ENCODE data around the gene EWSR1.

Gene EWSR1

DNA sequence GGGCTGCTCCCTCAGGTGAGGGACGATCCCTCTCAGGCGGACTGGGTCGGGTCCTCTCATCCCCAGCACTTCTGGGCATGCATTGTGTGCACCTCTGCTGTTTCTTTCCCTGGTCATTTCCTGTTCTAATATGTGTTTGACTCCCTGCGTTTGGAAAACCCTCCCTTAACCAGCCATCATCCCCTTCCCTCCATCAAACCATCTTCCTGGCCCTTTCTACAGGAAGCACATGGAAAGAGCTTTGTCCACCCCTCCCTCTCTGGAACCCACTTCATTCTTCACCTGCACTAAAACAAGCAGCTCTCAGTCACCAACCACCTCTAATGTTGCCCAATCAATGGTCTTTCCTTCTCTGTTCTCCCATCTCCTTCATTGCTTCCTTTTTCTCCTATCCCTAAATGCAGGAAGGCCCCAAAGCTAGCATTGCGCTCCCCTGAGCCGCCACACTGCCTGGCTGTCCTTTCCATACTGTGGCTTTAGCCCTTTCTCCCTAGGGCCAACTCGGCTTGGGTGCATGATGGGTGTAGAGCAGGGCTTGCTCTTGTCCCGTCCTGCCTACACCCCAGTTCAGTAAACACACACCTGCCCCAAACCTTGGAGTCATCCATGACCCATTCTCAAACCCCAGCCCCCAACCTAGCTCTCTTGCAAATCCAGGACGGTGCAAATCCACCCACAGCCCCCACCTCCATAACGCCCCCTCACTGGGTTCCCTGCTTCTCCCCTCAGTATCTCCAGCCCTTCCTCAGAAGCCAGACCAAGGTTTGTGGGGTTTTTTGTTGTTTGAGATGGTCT is 32.9 kb downstream of the EWSR1 start:
- Histone ChIP-seq H3K23ac (ENCODE audit: low read length) (no peak overlapping the region), H3K79me1 (ENCODE audit: low read length) (no peaks in the 10 kb centered on the region), H2BK12ac (ENCODE audit: low read length) (no peak overlapping the region), H3K9ac (ENCODE audit: low read length) (no peak overlapping the region), H4K12ac (ENCODE audit: low read depth, low read length) (no peak overlapping the region), H3K4me3 (ENCODE audit: low read depth, low read length) (no peak overlapping the region), H3K27ac (ENCODE audit: low read depth, low read length) (no peak overlapping the region), H3K4ac (ENCODE audit: low read depth, low read length) (no peak overlapping the region), H3K36me3 (ENCODE audit: control insufficient read depth in 1 of 2, insufficient read depth in 2 of 2, low read length in 2 of 2) (peaks cover 44 to 50% of the 10 kb centered on the region in 2 experiments), H4K91ac (ENCODE audit: low read depth, low read length) (no peak overlapping the region), H2BK5ac (ENCODE audit: low read depth, low read length, poor library complexity) (no peak overlapping the region), H3K27me3 (ENCODE audit: insufficient read depth, low read length) (no peaks in the 10 kb centered on the region), H3K79me2 (ENCODE audit: control insufficient read depth, insufficient read depth, low read length, poor library complexity) (no peaks in the 10 kb centered on the region), H3K14ac (ENCODE audit: low read length) (no peak overlapping the region), H3K4me2 (ENCODE audit: low read length) (no peak overlapping the region), H4K8ac (ENCODE audit: low read depth, low read length) (no peak overlapping the region), H2AK5ac (ENCODE audit: low read length) (no peak overlapping the region), H3K4me1 (ENCODE audit: control insufficient read depth in 1 of 2, insufficient read depth in 2 of 2, low read length in 2 of 2) (peaks cover 2 to 5% of the 10 kb centered on the region in 2 experiments), H3K18ac (ENCODE audit: low read length) (no peak overlapping the region), H2BK120ac (ENCODE audit: insufficient read depth, low read length, poor library complexity) (no peak overlapping the region), H2AFZ (ENCODE audit: insufficient read depth, low read length, poor library complexity) (no peak overlapping the region), H3K9me3 (ENCODE audit: insufficient read depth, low read depth, low read length) (no peaks in the 10 kb centered on the region)
- no CpG with 5 or more reads among the region's 10 CpGs for WGBS (ENCODE audit: extremely low coverage, insufficient coverage, insufficient read length)
- no peak for DNase-seq

DNA sequence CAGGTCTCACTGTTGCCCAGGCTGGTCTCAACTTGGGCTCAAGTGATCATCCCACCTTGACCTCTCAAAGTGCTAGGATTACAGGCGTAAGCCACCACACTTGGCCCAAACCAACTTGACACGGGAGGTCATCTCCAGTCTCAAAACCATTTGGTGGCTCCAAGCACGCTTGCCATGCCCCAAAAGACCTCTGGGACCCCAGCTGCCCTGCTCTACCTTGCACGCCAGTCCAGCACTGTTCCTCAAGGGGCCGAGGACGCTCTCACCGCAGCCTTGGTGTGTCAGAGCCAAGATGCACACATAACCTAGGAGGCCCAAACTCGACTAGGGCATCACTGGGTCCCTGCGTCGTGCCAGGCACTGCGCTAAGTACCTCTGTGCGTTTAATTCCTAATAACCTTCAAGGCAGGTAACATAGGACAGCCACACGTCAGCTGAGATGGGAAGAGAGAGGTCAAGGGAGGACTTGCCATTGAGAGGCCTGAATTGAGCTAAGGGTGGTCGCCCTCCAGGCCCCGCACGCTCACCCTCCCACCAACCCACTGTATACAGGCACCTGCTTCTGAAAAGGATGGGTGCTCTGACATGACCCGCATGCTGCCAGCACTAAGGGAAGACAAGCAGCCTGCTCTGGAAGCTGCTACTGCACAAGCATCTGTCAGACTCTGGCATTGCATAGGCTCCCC is 33.8 kb downstream of the EWSR1 start:
- no peak overlapping the region for H3K4me2 ChIP-seq (ENCODE audit: low read length)
- peaks cover 37 to 42% of the 10 kb centered on the region in 2 experiments for H3K36me3 ChIP-seq (ENCODE audit: control insufficient read depth in 1 of 2, insufficient read depth in 2 of 2, low read length in 2 of 2)
- H3K27me3 ChIP-seq (ENCODE audit: insufficient read depth, low read length), result no peaks in the 10 kb centered on the region
- peaks cover 5% of the 10 kb centered on the region for H3K79me1 ChIP-seq (ENCODE audit: low read length)
- peaks cover 2 to 5% of the 10 kb centered on the region in 2 experiments for H3K4me1 ChIP-seq (ENCODE audit: control insufficient read depth in 1 of 2, insufficient read depth in 2 of 2, low read length in 2 of 2)
- no peak overlapping the region for H3K4me3 ChIP-seq (ENCODE audit: low read depth, low read length)
- H4K8ac ChIP-seq (ENCODE audit: low read depth, low read length), result no peak overlapping the region
- H3K9me3 ChIP-seq (ENCODE audit: insufficient read depth, low read depth, low read length), result no peaks in the 10 kb centered on the region
- WGBS (ENCODE audit: extremely low coverage, insufficient coverage, insufficient read length), result no CpG with 5 or more reads among the region's 17 CpGs
- no peak overlapping the region for H2BK120ac ChIP-seq (ENCODE audit: insufficient read depth, low read length, poor library complexity)
- no peak overlapping the region for H2BK12ac ChIP-seq (ENCODE audit: low read length)
- H2AK5ac ChIP-seq (ENCODE audit: low read length), result no peak overlapping the region
- H4K91ac ChIP-seq (ENCODE audit: low read depth, low read length), result no peak overlapping the region
- H4K12ac ChIP-seq (ENCODE audit: low read depth, low read length), result no peak overlapping the region
- H3K27ac ChIP-seq (ENCODE audit: low read depth, low read length), result no peak overlapping the region
- H3K9ac ChIP-seq (ENCODE audit: low read length), result no peak overlapping the region
- no peak overlapping the region for H3K4ac ChIP-seq (ENCODE audit: low read depth, low read length)
- no peaks in the 10 kb centered on the region for H3K79me2 ChIP-seq (ENCODE audit: control insufficient read depth, insufficient read depth, low read length, poor library complexity)
- H3K23ac ChIP-seq (ENCODE audit: low read length), result no peak overlapping the region
- no peak overlapping the region for H2BK5ac ChIP-seq (ENCODE audit: low read depth, low read length, poor library complexity)
- H3K18ac ChIP-seq (ENCODE audit: low read length), result no peak overlapping the region
- H2AFZ ChIP-seq (ENCODE audit: insufficient read depth, low read length, poor library complexity), result no peak overlapping the region
- no peak for DNase-seq
- H3K14ac ChIP-seq (ENCODE audit: low read length), result no peak overlapping the region

DNA sequence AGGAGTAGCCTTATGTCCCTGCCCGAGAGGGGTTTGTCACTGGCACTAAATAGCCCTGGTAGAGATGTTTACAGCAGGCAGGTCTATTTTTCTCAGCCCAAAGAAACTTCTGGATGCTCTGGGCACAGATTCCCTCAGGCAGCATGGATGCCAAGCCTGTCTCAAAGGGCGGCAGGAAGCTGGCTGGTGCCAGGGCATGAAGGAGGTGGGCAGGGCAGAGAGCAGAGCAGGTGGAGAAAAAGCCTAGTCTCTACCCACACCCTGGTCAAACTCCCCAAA is 34.3 kb downstream of the EWSR1 start:
- H4K91ac ChIP-seq (ENCODE audit: low read depth, low read length), result no peak overlapping the region
- no CpG with 5 or more reads among the region's 2 CpGs for WGBS (ENCODE audit: extremely low coverage, insufficient coverage, insufficient read length)
- H3K23ac ChIP-seq (ENCODE audit: low read length), result no peak overlapping the region
- no peak for DNase-seq
- no peak overlapping the region for H2BK120ac ChIP-seq (ENCODE audit: insufficient read depth, low read length, poor library complexity)
- H2AFZ ChIP-seq (ENCODE audit: insufficient read depth, low read length, poor library complexity), result no peak overlapping the region
- no peaks in the 10 kb centered on the region for H3K27me3 ChIP-seq (ENCODE audit: insufficient read depth, low read length)
- H3K27ac ChIP-seq (ENCODE audit: low read depth, low read length), result no peak overlapping the region
- no peak overlapping the region for H3K4me3 ChIP-seq (ENCODE audit: low read depth, low read length)
- no peak overlapping the region for H4K12ac ChIP-seq (ENCODE audit: low read depth, low read length)
- no peak overlapping the region for H2AK5ac ChIP-seq (ENCODE audit: low read length)
- H3K18ac ChIP-seq (ENCODE audit: low read length), result no peak overlapping the region
- H2BK12ac ChIP-seq (ENCODE audit: low read length), result no peak overlapping the region
- H3K4me1 ChIP-seq (ENCODE audit: control insufficient read depth in 1 of 2, insufficient read depth in 2 of 2, low read length in 2 of 2), result peaks cover 2 to 5% of the 10 kb centered on the region in 2 experiments
- H3K36me3 ChIP-seq (ENCODE audit: control insufficient read depth in 1 of 2, insufficient read depth in 2 of 2, low read length in 2 of 2), result peaks cover 32 to 37% of the 10 kb centered on the region in 2 experiments
- no peak overlapping the region for H4K8ac ChIP-seq (ENCODE audit: low read depth, low read length)
- no peaks in the 10 kb centered on the region for H3K9me3 ChIP-seq (ENCODE audit: insufficient read depth, low read depth, low read length)
- no peak overlapping the region for H3K9ac ChIP-seq (ENCODE audit: low read length)
- peaks cover 3% of the 10 kb centered on the region for H3K79me2 ChIP-seq (ENCODE audit: control insufficient read depth, insufficient read depth, low read length, poor library complexity)
- H3K4ac ChIP-seq (ENCODE audit: low read depth, low read length), result no peak overlapping the region
- no peak overlapping the region for H3K14ac ChIP-seq (ENCODE audit: low read length)
- H3K79me1 ChIP-seq (ENCODE audit: low read length), result peaks cover 10% of the 10 kb centered on the region
- H3K4me2 ChIP-seq (ENCODE audit: low read length), result no peak overlapping the region
- H2BK5ac ChIP-seq (ENCODE audit: low read depth, low read length, poor library complexity), result no peak overlapping the region

DNA sequence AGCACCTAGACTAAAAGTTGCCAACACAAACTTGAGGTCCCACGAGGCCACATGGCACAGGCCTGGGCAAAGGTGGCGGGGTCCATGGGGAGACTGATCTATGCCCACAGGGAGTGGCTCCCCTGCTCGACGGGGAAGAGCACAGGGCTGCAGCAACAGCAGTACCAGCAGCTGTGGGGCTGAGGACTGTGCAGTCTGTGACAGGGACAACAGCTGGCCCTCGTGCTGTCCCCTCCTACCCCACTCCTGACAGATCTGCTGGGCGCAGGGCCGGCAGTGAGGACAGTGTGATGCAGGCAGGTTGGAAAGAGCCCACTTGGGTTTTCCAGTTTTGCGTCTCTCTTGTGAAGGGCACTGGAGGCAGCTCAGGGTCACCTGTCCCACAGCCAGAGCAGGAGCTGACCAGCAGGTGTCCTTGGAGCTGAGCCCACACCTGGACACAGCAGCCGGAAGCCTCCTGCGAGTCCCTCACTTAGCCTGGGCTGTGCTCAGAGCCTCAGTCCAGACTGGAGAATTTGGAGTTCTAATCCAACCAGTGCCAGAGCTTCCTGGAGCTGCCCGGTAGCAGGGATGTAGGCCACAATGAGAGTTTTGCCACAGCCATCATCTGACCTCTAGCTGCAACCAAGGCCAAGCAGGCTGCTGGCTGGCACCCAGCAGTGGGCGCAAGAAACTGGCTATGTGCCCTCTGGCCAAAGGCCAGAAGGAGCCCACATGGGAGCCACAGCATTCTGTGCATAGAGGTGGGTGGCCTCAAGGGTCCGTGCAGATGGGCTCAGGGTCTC is 34.8 kb downstream of the EWSR1 start:
- Histone ChIP-seq H3K4ac (ENCODE audit: low read depth, low read length) (no peak overlapping the region), H3K36me3 (ENCODE audit: control insufficient read depth in 1 of 2, insufficient read depth in 2 of 2, low read length in 2 of 2) (peaks cover 27 to 32% of the 10 kb centered on the region in 2 experiments), H2AFZ (ENCODE audit: insufficient read depth, low read length, poor library complexity) (no peak overlapping the region), H3K9me3 (ENCODE audit: insufficient read depth, low read depth, low read length) (no peaks in the 10 kb centered on the region), H3K14ac (ENCODE audit: low read length) (no peak overlapping the region), H4K12ac (ENCODE audit: low read depth, low read length) (no peak overlapping the region), H4K8ac (ENCODE audit: low read depth, low read length) (no peak overlapping the region), H3K27me3 (ENCODE audit: insufficient read depth, low read length) (no peaks in the 10 kb centered on the region), H3K79me2 (ENCODE audit: control insufficient read depth, insufficient read depth, low read length, poor library complexity) (peaks cover 5% of the 10 kb centered on the region), H3K9ac (ENCODE audit: low read length) (no peak overlapping the region), H3K4me1 (ENCODE audit: control insufficient read depth in 1 of 2, insufficient read depth in 2 of 2, low read length in 2 of 2) (peaks cover 7 to 10% of the 10 kb centered on the region in 2 experiments), H2BK5ac (ENCODE audit: low read depth, low read length, poor library complexity) (no peak overlapping the region), H3K4me2 (ENCODE audit: low read length) (no peak overlapping the region), H2BK12ac (ENCODE audit: low read length) (no peak overlapping the region), H4K91ac (ENCODE audit: low read depth, low read length) (no peak overlapping the region), H3K18ac (ENCODE audit: low read length) (no peak overlapping the region), H3K23ac (ENCODE audit: low read length) (no peak overlapping the region), H2AK5ac (ENCODE audit: low read length) (no peak overlapping the region), H3K27ac (ENCODE audit: low read depth, low read length) (no peak overlapping the region), H3K4me3 (ENCODE audit: low read depth, low read length) (no peak overlapping the region), H3K79me1 (ENCODE audit: low read length) (peaks cover 12% of the 10 kb centered on the region), H2BK120ac (ENCODE audit: insufficient read depth, low read length, poor library complexity) (no peak overlapping the region)
- DNase-seq, result peak; percentile 37 to 44
- WGBS (ENCODE audit: extremely low coverage, insufficient coverage, insufficient read length), result no CpG with 5 or more reads among the region's 13 CpGs
